ENCODE measurements around the gene PLXNB2. TPM values are rescaled to one million over a fixed set of nuclear protein-coding genes. Genes with fewer than 3 reads are reported as not detected.
A peak's percentile ranks its signal among the peaks of the same experiment; 100 is the strongest.

Gene PLXNB2
- total and polyA plus RNA-seq, 11 donors, result 35.1 to 139 (median 53.0) TPM

DNA sequence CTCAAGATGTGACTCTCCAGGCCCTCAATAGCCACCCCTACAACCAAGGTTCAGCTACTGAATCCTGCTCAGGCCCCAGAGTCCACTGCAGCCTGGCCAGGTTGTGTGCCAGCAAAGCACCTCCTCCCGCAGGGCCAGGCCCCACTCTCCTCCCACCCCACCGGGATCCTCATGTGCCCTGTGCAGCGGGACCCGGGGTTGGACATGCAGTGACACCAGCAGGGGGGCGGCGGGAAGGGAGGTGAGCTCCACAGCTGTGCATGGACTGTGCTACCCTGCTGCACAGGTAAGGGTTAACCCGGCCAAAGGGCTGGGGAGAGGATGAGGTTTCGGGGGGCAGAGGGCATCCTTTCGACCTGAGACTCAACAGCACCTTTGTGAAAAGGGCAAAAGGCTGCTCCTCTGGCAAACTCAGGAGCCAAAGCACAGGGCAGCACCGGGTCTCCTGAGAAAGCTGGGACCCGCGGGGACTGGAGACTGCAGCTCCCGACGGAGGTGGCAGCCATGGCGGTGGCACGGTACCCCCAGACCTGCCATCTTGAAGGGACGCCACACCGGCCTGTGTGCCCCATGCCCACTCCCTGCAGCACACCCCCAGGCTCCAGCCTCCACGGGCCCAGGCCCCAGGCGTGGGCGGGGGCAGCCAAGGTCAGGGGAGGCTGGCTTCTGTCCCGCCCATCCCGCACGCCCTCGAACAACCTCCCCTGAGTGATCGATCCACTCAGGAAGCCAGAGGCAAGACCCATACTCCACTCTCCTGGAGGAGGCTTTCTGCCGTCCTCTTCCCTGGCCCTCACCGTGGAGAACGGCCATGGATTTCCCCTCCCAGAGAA is 10.6 kb downstream of the PLXNB2 start:
- H3K4me1 ChIP-seq, result peaks cover 6 to 98% (median 79%) of the 10 kb centered on the region in 12 donors
- ATAC-seq (no peak), DNase-seq (peak in 1 of 5 donors; percentile 56)

GRCh38 chr22:50294319-50294656 is 13.2 kb downstream of the PLXNB2 start:
- ATAC-seq (peak in 1 of 4 donors; percentile 1), DNase-seq (no peak)
- WGBS, 4 donors, result 11 to 42% (median 32%) methylated on average over 3 to 5 of the region's 5 CpGs; no CpG with 5 or more reads in 1 of the 4 donors
- peaks cover 0 to 22% (median 10%) of the 10 kb centered on the region in 9 donors for H3K36me3 ChIP-seq
- H3K27me3 ChIP-seq, result no peaks in the 10 kb centered on the region
- peaks cover 3 to 82% (median 56%) of the 10 kb centered on the region in 12 donors for H3K4me1 ChIP-seq
- peak overlapping the region; percentile 41 to 97 (median 86) for H3K27ac ChIP-seq
- intact Hi-C loops (cut with DNase I), result loop anchor here in 4 of 10 donors (5.0 kb wide), 1 partner anchor 33 kb away; the partner anchor contains the start of gene DENND6B (in 4 of the 4)
- TF ChIP-seq, protein P1, sequence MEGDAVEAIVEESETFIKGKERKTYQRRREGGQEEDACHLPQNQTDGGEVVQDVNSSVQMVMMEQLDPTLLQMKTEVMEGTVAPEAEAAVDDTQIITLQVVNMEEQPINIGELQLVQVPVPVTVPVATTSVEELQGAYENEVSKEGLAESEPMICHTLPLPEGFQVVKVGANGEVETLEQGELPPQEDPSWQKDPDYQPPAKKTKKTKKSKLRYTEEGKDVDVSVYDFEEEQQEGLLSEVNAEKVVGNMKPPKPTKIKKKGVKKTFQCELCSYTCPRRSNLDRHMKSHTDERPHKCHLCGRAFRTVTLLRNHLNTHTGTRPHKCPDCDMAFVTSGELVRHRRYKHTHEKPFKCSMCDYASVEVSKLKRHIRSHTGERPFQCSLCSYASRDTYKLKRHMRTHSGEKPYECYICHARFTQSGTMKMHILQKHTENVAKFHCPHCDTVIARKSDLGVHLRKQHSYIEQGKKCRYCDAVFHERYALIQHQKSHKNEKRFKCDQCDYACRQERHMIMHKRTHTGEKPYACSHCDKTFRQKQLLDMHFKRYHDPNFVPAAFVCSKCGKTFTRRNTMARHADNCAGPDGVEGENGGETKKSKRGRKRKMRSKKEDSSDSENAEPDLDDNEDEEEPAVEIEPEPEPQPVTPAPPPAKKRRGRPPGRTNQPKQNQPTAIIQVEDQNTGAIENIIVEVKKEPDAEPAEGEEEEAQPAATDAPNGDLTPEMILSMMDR (IDR thresholded peaks at IDR 0.05), result no peak
- no peak for TF ChIP-seq POLR2A (IDR thresholded peaks at IDR 0.05)
- H3K9me3 ChIP-seq, result no peaks in the 10 kb centered on the region
- peak overlapping the region in 4 of 12 donors; percentile 22 to 46 (median 36) for H3K4me3 ChIP-seq

More for the DNA sequence above, 10.6 kb downstream of the PLXNB2 start:
- Histone ChIP-seq H3K27ac (peak overlapping the region in 7 of 12 donors; percentile 24 to 61 (median 34)), H3K4me3 (no peak overlapping the region), H3K9me3 (no peaks in the 10 kb centered on the region), H3K36me3 (no peaks in the 10 kb centered on the region), H3K27me3 (no peaks in the 10 kb centered on the region)
- WGBS, 4 donors, result 51 to 55% (median 54%) methylated on average over 11 to 29 of the region's 29 CpGs
- intact Hi-C loops (cut with DNase I), result no loop called here
- no peak for TF ChIP-seq POLR2A (IDR thresholded peaks at IDR 0.05)
- TF ChIP-seq, protein P1 (IDR thresholded peaks at IDR 0.05), result no peak

DNA sequence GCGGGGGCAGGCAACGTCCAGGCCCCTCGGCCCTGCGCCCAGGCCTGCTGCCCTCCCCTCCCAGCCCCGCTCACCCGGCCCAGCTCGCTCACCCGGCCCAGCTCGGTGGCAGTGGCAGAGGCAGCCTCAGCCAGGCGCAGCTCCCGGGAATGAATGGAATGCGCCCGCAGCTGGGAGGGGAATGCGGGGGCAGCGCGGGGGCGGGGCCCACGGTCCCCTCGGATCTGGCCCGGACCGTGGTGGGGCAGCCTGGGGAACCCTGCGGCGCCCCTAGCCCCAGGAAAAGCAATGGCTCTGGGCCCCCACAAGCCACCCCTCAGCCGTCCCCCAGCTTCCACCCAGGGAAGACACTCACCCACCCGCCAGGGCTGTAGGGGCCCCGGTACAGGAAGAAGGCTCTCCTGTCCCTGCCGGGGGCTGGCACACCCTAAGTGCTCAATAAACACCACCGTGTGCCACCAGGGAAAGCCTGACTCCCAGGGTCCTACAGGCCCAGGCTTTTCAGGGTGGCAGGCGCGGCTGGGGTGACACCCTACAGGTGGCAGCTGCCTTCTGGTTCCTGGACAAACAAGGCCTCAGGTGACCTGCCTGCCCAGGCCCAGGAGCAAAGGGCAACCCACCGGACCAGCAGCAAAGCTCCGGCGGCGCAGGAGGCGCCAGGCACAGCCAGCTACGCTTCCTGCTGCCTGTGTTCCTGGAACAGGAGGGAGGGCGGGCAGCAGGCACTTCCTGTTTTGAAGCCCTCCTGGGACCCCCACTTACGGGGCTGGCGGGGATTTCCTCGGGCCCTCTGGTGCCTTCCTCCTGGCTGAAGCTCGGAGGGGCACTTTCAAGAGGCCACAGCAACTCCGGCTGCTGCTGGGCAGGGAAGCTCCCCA is 13.8 kb downstream of the PLXNB2 start:
- ATAC-seq, result peak; percentile 73 to 90 (median 80)
- intact Hi-C loops (cut with DNase I), result loop anchor here in 4 of 10 donors (5.0 kb wide), 1 partner anchor 34 kb away; the partner anchor contains the start of gene DENND6B (in 4 of the 4)
- Histone ChIP-seq H3K27me3 (no peaks in the 10 kb centered on the region), H3K9me3 (no peaks in the 10 kb centered on the region), H3K4me1 (peaks cover 3 to 76% (median 50%) of the 10 kb centered on the region in 12 donors), H3K4me3 (peak overlapping the region in 11 of 12 donors; percentile 3 to 46 (median 31)), H3K36me3 (peaks cover 0 to 28% (median 16%) of the 10 kb centered on the region in 9 donors), H3K27ac (peak overlapping the region; percentile 41 to 97 (median 86))
- TF ChIP-seq POLR2A (IDR thresholded peaks at IDR 0.05), result no peak
- TF ChIP-seq, protein P1 (IDR thresholded peaks at IDR 0.05), result no peak
- DNase-seq, result peak in 4 of 5 donors; percentile 73 to 89 (median 84)
- WGBS, 4 donors, result 6 to 13% (median 10%) methylated on average over 10 to 42 of the region's 42 CpGs

Data from heart left ventricle (tissue), 16 donors.